NCI-H2029 (cell line): ENCODE measurements around the gene RAD51AP2.
"Not testable (repeated sequence)": the region's sequence is repeated elsewhere in the genome, so short reads cannot be mapped to it uniquely, and the experiment has no call there.

ENCODE experiments used
- DNase-seq: peaks from one replicate; lab custom pipeline; 2025; lab: John Stamatoyannopoulos, UW

The RAD51AP2 gene

DNA sequence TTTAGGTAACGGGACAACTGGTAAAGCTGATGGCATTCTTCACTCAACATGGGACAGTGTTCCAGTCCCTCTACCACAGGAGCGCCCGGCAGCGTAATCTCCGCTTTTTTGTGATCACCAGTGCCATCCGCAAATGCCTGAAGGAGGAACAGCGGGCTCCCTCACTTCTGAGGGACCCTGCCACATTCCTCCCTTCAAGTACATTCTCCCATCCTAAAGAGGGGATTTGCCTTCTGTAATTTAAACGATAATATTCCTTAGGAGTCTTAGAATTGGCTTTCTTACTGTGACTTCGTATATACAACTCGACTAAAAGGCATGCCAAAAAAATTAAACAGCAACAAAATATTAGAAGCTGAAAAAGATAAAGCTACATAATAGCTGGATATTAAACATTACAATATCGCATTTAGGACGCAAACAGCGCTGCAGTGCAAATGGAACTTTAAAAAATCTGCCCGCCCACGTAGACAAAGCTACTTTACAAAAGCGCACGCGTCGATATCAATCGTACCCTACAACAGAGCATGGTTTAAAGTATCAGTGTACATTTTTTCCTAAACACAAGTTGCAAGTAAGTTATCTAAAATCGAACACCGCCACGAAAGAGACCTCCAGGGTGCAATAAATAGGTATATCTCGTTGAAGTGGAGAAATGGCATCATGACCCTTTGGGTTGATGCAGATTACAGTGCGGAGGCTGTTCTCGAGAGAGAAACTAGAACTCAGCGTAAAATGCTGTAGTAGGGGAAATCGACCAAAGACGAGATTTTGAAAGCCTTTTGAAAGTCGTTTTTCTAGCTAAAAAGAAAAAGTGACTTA, 20.0 kb upstream of the RAD51AP2 start:
- DNase-seq = no peak

DNA sequence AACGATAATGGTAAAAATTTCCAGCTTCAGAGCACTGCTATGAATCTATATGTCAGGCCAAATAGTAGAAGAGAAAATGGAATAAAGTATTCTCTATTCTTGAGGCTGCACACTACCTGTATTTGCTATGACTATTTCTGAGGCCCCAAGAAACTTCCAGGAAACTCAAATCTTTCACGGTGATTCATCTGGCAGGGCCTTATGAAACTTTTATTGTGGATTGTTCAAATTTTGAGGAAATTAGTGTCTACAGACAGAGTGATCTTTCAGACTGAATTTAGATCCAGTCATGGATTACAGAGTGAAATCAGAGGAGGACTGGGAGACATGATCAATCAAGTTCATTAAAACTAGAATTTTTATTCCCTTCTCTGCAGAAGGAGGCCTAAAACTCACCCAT, 18.2 kb upstream of the RAD51AP2 start:
- no peak for DNase-seq

DNA sequence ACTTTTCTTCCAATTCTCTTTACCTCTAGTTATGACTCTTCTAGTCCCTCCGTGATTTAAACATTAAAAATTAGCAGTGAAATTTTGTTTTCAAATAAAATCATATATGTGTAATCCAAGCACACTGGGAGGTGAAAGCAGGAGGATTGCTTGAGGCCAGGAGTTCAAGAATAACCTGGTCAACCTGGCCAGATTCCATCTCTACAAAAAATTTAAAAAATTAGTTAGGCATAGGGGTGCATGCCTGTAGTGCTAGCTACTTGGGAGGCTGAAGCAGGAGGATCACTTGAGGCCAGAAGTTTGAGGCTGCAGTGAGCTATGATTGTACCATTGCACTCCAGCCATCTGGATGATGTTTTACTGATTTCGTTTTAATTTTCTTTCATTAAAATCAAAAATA, 15.3 kb upstream of the RAD51AP2 start:
- no peak for DNase-seq

DNA sequence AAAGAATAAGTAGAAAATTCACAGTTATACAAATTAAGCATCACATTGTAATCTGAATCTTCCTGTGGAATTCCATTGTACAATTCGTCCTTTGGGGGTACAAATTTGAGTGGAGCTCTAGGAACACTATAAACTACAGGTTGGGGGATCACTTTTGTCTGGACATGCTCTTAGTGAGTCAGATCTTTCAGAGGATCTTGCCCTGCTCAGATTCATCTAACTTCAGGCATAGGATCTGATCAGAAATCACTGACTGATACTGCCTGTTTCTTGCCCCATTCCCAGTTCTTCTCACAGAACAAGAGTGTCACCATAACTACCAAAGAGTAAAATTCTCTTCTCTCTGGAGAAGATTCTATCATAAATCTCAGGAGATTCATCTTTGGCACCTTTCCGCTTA, 11.5 kb upstream of the RAD51AP2 start:
- DNase-seq = no peak

DNA sequence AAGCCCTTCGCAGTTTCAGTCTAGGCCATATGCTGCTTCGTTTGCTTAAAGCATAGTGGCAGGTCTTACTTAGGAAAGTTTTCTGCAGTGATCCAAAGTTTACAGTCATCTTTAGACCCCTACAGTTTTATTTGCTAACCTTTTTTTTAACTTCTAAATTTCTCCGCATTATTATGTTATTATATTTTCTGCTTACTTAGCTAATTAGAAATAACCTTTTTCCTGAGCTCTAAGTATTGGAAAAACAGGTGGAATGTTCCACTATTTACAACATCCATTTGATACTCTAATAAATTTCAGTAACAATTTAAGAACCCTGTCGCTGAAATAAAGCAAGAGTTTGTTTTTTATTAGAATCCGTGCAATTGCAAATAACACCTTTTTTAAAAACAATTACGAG, 4.1 kb upstream of the RAD51AP2 start:
- DNase-seq = no peak

DNA sequence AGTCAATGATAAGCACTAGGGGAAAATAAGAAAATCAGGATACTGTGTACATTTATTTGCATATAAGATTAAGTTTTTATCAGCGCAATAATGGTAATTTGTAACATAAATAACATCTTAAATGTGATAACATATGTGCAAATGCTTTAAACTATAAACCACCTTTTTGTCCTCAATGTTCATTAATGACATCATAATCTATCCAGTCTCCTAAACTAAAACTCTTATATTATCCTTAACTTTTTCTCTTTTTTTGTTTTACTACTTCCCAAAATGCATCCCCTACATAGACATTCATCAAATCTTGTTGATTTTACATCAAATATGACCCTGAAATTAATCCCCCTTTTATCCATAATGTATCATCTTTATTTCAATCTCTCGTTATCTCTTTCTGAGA, 3.4 kb upstream of the RAD51AP2 start:
- DNase-seq = no peak

DNA sequence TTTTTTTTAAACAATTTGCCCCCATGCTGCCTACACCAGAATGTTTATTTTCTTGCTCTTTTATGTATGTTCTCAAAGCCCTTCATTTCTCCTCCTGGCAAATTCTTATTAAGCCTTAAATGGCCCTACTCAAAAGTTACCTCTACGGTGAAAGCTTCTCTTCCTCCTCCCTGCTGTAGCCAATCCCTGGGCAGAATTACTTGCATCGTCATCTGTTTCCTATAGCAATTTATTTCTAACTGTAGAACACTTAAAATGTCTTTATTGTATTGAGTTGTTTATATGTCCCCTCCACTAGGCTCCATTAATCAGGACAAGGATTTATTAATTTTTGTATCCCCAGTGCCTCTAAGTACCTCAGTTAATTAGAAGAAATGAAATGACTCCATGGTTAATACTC, 2.5 kb upstream of the RAD51AP2 start:
- no peak for DNase-seq

DNA sequence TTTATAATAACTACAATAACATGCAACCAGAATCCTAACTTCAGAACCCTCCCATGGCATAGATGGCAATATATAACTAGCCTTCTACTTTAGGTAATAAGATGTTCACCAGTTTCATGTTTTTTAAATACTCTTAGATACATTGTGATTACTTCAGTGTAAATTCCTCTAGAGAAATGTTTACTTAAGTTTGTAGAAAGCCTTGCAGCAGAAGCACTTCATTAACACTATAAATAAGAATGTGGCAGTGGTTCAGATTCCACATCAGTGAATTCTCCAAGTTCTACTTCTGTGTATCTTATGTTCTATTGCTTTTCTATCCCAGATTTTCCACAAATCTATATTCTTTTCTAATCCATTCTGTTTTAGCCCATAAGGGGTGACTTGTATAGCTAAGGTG, 1.2 kb upstream of the RAD51AP2 start:
- DNase-seq = no peak

DNA sequence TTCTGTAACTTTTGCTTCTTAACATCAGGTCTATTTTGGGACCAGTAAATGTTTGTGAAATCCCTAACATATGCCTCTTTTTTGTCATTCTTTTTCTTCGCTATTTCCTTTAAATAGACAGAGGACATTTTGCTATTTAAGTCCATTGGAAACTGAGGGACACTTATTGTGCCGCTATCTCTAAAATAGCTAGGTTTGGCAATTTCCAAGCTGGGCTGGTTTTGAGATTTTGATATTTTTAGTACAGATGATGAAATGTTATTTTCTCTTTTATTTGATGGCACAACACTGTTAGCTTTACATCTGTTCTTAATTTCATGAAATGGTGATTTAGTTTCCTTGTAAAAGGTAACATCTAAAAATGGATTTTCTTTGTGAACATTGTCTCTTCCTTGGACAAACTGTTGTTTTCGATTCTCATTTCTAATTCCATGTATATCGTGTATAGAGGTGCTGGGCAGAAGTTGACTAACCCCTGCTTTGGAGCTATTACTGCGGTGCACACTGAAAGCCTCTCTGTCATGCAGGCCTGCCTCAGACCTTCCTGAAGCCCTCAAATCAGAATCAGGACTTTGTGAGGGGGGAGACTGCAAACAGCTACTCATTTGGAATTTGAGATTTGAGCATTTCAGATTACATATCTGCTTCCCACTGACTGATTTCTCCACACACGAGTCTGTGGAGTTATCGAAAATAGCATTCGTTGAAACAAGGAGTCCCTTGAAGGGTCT, 594 bp downstream of the RAD51AP2 start:
- no peak for DNase-seq

DNA sequence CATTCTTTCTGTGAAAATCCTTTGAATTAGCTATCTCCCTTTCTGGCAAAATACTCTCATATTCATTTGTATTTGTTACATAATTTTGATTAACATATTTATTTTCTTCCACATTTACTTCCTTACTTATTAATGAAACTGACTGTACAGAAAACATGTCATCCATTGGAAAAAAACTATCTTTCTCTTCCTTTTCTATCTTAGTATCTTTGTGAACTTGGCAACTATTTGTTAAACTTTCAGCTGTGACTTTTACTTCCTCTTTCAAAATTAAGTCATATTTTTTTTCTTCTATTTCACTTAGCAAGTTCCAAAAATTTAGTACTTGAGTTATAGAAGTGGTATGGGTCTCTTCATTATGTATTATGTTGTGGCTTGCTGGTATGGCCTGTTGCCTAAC, 2.6 kb downstream of the RAD51AP2 start:
- no peak for DNase-seq

DNA sequence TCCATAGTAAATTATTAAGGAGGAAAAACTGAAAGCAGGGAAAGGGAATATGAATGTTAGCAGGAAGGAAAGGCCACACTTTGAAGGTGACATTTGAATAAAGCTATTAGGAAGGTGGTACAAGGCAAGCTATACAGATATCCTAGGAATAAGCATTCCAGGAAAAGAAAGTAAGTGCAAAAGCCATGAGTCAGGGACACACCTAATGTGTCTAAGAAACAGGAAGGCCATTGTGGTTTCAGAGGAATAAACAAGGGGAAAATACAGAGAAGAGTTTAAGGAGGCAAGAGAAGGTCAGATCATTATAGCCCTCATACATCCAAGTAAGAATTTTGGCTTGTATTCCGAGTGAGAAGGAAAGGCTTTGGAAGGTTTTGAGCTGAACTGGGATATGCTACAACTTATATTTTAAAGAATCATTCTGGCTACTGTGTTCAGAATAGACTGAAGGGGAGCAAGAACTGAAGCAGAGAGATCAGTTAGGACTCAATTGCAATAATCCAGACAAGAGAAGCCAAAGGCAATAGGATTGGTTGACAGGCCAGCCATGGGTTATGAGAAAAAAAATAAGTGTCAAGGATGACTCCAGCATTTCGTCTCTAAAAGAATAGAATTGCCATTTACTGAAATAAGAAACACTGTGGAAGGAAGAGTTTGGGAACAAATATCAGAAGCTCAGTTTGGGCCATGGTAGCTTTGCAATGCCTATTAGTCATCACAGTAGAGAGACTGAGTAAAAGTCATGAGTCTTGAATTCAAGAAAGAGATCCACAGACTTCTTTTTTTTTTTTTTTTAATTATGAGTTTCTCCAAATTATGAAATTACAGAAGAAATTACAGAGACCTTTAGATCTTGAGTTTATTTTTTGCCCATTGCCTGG, 11.3 kb downstream of the RAD51AP2 start:
- DNase-seq = no peak

DNA sequence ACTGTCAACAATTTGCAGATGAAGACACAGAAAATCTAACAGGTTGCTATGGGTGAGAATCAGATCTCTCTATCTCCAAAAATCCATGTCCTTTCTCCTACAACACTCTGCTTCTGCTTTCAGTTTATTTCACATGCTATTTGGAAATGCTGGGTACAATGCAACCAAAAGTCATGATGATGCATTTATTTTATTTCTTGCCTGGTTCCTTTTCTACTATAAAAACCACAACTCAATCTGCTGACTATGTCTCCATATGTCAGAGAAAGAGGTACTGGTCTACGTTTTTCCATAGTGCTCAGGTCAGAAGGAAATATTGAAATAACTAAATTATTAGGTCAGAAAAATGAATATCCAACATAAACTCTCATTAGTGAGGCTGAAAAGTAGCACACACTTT, 20.5 kb downstream of the RAD51AP2 start:
- no peak for DNase-seq

DNA sequence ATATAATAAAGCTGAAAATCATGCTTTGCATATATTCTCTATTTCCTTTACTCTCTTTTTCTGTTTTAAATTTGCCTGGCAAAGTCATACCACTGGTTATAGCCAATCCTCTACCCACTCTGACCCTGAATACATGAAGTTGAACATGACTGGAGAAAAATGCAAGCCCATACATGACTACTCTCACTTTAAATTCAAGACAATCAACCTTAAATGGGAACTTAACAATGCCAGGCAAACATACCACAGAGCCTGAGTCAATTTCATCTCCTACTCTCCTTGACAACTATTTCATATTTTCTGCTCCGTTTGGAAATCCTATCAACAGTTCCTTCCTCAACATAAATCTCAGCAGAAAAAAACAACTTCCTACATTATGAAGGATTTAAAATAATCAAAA, 22.6 kb downstream of the RAD51AP2 start:
- DNase-seq = no peak

DNA sequence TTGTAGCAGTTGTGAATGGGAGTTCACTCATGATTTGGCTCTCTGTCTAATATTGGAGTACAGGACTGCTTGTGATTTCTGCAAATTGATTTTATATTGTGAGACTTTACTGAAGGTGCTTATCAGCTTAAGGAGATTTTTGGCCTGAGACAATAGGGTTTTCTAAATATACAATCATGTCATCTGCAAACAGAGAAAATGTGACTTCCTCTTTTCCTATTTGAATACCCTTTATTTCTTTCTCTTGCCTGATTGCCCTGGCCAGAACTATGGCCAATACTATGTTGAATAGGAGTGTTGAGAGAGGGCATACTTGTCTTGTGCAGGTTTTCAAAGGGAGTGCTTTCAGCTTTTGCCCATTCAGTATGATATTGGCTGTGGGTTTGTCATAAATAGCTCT, 28.1 kb downstream of the RAD51AP2 start:
- not testable (repeated sequence) for DNase-seq

DNA sequence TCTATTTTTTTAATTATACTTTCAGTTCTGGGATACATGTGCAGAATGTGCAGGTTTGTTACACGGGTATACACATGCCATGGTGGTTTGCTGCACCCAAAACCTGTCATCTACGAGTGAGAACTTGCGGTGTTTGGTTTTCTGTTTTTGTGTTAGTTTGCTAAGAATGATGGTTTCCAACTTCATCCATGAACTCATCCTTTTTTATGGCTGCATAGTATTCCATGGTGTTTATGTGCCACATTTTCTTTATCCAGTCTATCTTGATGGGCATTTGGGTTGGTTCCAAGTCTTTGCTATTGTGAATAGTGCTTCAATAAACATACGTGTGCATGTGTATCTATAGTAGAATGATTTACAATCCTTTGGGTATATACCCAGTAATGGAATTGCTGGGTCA, 29.6 kb downstream of the RAD51AP2 start:
- DNase-seq = not testable (repeated sequence)

DNA sequence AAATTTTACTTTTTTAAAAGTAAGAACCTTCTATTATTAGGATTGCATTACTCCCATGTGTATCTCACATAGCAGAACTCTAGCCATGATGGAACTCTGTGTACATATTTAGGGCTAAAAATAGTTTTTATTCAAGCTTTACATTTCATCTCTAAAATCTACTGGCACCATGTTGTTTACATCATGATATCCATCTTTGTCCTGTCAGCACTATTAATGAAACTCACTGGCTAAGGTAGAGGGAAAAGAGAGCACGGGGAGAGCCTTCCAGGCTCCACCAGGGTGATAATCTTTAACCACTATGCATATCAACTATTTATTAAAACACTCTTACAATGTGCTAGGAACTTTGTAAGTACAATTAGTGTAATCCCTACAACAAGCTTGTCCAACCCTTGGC, 34.7 kb downstream of the RAD51AP2 start:
- no peak for DNase-seq

DNA sequence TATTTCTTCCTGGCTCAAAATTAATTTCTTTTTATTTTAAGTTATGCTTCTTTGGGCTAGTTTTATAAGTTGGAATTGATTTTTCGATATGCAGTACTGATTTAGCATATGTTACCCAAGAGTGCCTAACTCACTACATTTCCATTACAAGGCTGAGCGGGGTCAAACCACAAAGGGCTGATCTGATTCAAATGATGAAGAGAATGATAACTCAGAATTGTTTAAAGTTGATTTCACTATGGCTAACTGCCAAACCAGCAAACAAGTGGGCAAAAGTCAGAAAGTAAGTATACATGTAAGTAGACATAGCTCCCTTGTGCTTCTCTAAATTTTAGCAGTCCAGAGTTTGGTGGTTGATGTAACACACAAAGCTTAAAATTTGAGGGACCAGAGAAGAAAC, 35.6 kb downstream of the RAD51AP2 start:
- DNase-seq = no peak

DNA sequence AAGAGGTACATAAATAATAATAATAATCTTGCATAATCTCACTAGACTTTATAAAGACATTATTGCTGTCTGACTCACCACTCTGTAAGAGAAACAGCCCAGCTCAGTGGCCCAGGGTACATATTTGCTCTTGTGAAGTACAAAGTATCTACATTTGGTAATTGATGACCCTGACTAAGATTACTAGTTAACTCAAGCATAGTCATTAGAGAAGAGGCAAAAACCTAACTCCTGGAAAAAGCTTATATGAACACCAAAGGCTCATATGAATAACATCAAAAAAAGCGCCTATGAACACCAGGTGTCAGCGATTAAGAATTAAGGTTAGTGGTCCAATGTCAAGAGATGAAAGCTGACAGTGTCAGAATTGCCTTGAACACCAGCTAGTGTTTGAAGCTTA, 38.4 kb downstream of the RAD51AP2 start:
- no peak for DNase-seq

DNA sequence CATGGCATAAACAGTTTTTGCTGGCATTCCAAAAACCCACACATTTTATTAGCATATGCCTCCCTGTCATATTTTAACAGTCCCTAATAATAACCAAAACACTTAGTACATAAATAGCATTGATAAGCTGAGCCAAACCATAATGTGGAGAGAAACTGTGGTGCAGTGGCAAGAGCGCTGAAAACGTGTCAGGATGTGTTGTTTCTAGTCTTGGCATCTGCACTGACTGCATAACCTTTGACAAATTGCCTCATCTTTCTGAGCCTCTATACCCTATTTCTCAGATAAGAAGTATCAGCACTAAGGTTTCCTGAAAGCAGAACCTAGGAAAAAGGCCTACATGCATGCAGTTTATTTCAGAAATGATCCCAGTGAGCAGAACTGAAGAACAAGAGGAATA, 41.4 kb downstream of the RAD51AP2 start:
- DNase-seq = no peak

DNA sequence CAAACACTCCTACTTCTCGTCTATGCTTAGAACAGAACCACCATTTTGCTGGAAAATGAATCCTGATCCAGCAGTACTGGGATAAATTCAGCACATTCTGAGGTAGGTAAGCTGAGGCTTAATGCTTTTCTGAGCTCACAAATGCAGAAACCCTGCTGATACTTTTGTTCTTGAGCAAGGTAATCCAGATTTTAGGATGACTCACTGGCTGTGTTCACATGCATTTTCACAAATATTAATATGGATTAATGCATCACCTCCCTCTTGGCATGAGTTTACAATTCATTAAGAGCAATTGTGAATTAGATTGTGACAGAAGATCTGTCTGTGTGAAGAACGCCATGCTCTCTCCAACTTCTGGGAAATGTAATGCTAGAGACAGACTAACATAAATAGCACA, 42.2 kb downstream of the RAD51AP2 start:
- no peak for DNase-seq

DNA sequence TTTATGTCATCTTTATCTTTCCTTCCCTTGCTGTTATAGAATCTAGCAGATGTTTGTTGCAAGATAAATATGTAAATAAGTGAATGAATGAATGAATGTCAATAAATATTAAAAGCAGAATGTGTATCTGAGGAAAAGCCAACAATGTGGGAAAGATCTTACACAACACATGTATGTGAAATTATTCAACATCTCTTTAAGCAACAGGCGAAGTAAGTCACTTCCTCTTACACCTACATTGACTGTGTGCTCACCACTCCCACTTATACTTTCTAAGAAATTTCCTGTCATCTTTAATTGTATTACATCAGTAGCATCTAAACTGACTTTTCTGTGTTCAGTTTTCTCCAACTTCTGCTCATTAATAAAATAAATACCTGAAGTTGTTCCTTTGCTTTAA, 43.0 kb downstream of the RAD51AP2 start:
- no peak for DNase-seq

DNA sequence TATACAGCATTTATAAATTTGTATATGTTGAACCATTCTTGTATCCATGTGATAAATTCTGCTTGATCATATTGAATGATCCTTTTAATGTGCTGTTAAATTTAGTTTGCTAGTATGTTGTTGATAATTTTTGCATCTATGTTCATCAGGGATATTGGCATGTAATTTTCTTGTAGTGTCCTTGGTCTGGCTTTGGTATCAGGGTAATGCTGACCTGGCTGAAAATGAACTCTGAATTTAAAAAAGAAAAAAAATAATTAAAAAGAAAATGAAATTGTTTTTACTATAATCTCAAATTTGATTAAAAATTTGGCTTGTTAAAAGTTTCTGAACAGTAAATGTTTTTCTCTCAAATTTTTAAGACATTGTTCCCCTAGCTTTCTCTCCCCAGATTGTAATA, 46.3 kb downstream of the RAD51AP2 start:
- no peak for DNase-seq
